ENCODE results near the gene WFS1.

DNA sequence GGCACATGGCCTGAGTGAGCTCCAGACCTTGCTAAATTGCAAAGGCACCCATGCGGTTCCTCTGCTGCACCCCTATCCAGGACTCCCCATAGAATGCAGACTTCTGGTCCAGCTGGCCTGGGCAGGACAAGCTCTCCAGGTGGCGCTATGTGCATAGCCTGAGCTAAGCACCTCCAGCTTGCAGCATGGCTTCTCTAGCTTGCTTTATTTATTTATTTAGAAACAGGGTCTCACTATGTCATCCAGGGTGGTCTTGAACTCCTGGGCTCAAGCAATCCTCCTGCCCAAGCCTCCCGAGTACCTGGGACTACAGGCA is 5.5 kb upstream of the WFS1 start:
- TF ChIP-seq, protein P1, sequence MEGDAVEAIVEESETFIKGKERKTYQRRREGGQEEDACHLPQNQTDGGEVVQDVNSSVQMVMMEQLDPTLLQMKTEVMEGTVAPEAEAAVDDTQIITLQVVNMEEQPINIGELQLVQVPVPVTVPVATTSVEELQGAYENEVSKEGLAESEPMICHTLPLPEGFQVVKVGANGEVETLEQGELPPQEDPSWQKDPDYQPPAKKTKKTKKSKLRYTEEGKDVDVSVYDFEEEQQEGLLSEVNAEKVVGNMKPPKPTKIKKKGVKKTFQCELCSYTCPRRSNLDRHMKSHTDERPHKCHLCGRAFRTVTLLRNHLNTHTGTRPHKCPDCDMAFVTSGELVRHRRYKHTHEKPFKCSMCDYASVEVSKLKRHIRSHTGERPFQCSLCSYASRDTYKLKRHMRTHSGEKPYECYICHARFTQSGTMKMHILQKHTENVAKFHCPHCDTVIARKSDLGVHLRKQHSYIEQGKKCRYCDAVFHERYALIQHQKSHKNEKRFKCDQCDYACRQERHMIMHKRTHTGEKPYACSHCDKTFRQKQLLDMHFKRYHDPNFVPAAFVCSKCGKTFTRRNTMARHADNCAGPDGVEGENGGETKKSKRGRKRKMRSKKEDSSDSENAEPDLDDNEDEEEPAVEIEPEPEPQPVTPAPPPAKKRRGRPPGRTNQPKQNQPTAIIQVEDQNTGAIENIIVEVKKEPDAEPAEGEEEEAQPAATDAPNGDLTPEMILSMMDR (IDR thresholded peaks at IDR 0.05; ENCODE audit: low read length), result peak; percentile 79
- TF ChIP-seq EZH2phosphoT487 (IDR thresholded peaks at IDR 0.05; ENCODE audit: low read length) (no peak), EZH2 (optimal IDR thresholded peaks at IDR 0.05; ENCODE audit: low read depth, low read length) (no peak)
